Measurements from ENCODE around the gene ADGRA3. TPM values are rescaled to one million over a fixed set of nuclear protein-coding genes. Genes with fewer than 3 reads are reported as not detected.

Gene ADGRA3
- total and polyA plus RNA-seq, 3 donors from 2014 or later, result 22.9 to 41.7 (median 36.8) TPM

GRCh38 chr4:22463179-22463578 is 52.7 kb downstream of the ADGRA3 start:
- H3K27me3 ChIP-seq, result no peaks in the 10 kb centered on the region
- WGBS, 2 donors, result 92 to 97% methylated on average over 5 of the region's 5 CpGs
- DNase-seq, result no peak
- TF ChIP-seq, protein P1, sequence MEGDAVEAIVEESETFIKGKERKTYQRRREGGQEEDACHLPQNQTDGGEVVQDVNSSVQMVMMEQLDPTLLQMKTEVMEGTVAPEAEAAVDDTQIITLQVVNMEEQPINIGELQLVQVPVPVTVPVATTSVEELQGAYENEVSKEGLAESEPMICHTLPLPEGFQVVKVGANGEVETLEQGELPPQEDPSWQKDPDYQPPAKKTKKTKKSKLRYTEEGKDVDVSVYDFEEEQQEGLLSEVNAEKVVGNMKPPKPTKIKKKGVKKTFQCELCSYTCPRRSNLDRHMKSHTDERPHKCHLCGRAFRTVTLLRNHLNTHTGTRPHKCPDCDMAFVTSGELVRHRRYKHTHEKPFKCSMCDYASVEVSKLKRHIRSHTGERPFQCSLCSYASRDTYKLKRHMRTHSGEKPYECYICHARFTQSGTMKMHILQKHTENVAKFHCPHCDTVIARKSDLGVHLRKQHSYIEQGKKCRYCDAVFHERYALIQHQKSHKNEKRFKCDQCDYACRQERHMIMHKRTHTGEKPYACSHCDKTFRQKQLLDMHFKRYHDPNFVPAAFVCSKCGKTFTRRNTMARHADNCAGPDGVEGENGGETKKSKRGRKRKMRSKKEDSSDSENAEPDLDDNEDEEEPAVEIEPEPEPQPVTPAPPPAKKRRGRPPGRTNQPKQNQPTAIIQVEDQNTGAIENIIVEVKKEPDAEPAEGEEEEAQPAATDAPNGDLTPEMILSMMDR (IDR thresholded peaks at IDR 0.05), result no peak
- no peak for TF ChIP-seq POLR2A (IDR thresholded peaks at IDR 0.05)
- H3K9me3 ChIP-seq, result no peaks in the 10 kb centered on the region
- intact Hi-C loops (cut with DNase I; ENCODE audit: low total_unique reads), result no loop called here
- no peak overlapping the region for H3K27ac ChIP-seq
- H3K36me3 ChIP-seq (ENCODE audit: low read depth, missing control alignments), result no peaks in the 10 kb centered on the region
- H3K4me1 ChIP-seq, result no peaks in the 10 kb centered on the region
- H3K4me3 ChIP-seq, result no peak overlapping the region

DNA sequence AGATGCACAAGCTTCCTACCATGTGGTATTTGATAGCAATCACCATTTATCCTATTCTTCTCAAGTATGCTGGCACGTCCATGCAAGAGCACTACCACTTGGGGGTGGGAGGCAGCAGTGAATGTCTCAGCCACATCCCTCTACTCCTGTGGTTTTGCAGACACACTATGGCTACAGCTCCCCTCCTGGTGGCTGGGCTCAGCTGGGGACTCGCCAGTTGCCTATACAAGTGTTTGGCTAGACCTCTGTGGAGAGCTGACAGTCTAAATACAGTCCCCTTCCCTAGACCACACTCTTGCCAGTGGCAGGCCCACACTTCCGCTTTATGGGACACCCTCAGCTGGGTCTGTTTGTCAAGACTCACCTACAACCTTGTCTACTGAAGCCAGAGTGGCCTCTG is 53.2 kb downstream of the ADGRA3 start:
- H3K9me3 ChIP-seq, result no peaks in the 10 kb centered on the region
- WGBS, 2 donors, result 93 to 96% methylated on average over 3 of the region's 3 CpGs
- intact Hi-C loops (cut with DNase I; ENCODE audit: low total_unique reads), result no loop called here
- H3K4me1 ChIP-seq, result no peaks in the 10 kb centered on the region
- TF ChIP-seq, protein P1 (IDR thresholded peaks at IDR 0.05), result no peak
- TF ChIP-seq POLR2A (IDR thresholded peaks at IDR 0.05), result no peak
- no peak for DNase-seq
- no peak overlapping the region for H3K4me3 ChIP-seq
- no peaks in the 10 kb centered on the region for H3K27me3 ChIP-seq
- H3K36me3 ChIP-seq (ENCODE audit: low read depth, missing control alignments), result no peaks in the 10 kb centered on the region
- H3K27ac ChIP-seq, result no peak overlapping the region

GRCh38 chr4:22460266-22460665 is 55.6 kb downstream of the ADGRA3 start:
- no peak overlapping the region for H3K4me3 ChIP-seq
- no peaks in the 10 kb centered on the region for H3K36me3 ChIP-seq (ENCODE audit: low read depth, missing control alignments)
- no peaks in the 10 kb centered on the region for H3K9me3 ChIP-seq
- no peaks in the 10 kb centered on the region for H3K27me3 ChIP-seq
- no peak overlapping the region for H3K27ac ChIP-seq
- no peak for TF ChIP-seq POLR2A (IDR thresholded peaks at IDR 0.05)
- TF ChIP-seq, protein P1 (IDR thresholded peaks at IDR 0.05), result no peak
- DNase-seq, result no peak
- H3K4me1 ChIP-seq, result no peaks in the 10 kb centered on the region
- intact Hi-C loops (cut with DNase I; ENCODE audit: low total_unique reads), result no loop called here

- no peak for DNase-seq
- intact Hi-C loops (cut with DNase I; ENCODE audit: low total_unique reads), result no loop called here
- TF ChIP-seq, protein P1 (IDR thresholded peaks at IDR 0.05), result no peak
- TF ChIP-seq POLR2A (IDR thresholded peaks at IDR 0.05), result no peak
- H3K9me3 ChIP-seq, result no peaks in the 10 kb centered on the region
- H3K36me3 ChIP-seq (ENCODE audit: low read depth, missing control alignments), result no peaks in the 10 kb centered on the region
- no peaks in the 10 kb centered on the region for H3K27me3 ChIP-seq
- no peak overlapping the region for H3K27ac ChIP-seq
- H3K4me3 ChIP-seq, result no peak overlapping the region
- WGBS, 2 donors, result 91 to 92% methylated on average over 4 of the region's 4 CpGs
- no peaks in the 10 kb centered on the region for H3K4me1 ChIP-seq
Observed at GRCh38 chr4:22458098-22458497, 57.8 kb downstream of the ADGRA3 start.

DNA sequence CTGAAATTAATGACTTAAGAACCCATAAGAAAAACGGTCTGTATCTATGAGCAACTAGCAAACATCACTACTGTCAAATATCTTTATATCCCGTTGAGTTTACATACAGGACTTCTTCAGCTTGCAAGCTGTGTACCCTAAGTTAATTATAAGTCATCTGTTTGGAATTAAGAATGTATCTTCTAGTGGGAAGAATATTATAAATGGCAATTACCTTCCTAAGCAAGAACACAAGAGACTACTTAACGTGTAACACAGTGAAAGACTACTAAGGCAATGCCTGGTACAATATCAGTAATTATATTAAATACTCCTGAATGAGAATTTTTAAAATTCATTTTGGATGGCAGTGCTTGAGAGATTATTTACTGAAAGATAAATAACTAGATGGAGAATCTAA is 58.5 kb downstream of the ADGRA3 start:
- H3K36me3 ChIP-seq (ENCODE audit: low read depth, missing control alignments), result no peaks in the 10 kb centered on the region
- TF ChIP-seq POLR2A (IDR thresholded peaks at IDR 0.05), result no peak
- TF ChIP-seq, protein P1 (IDR thresholded peaks at IDR 0.05), result no peak
- no peak overlapping the region for H3K27ac ChIP-seq
- no peaks in the 10 kb centered on the region for H3K27me3 ChIP-seq
- no peak overlapping the region for H3K4me3 ChIP-seq
- DNase-seq, result no peak
- H3K4me1 ChIP-seq, result no peaks in the 10 kb centered on the region
- no peaks in the 10 kb centered on the region for H3K9me3 ChIP-seq
- WGBS, 2 donors, result 88% methylated on average over 3 of the region's 3 CpGs
- intact Hi-C loops (cut with DNase I; ENCODE audit: low total_unique reads), result no loop called here
